ENCODE results near the gene PTPRM. TPM values are rescaled to one million over a fixed set of nuclear protein-coding genes. Genes with fewer than 3 reads are reported as not detected.
A peak's percentile ranks its signal among the peaks of the same experiment; 100 is the strongest.

PTPRM gene
- total and polyA plus RNA-seq, 4 donors = 9.2 to 23.0 (median 12.7) TPM

DNA sequence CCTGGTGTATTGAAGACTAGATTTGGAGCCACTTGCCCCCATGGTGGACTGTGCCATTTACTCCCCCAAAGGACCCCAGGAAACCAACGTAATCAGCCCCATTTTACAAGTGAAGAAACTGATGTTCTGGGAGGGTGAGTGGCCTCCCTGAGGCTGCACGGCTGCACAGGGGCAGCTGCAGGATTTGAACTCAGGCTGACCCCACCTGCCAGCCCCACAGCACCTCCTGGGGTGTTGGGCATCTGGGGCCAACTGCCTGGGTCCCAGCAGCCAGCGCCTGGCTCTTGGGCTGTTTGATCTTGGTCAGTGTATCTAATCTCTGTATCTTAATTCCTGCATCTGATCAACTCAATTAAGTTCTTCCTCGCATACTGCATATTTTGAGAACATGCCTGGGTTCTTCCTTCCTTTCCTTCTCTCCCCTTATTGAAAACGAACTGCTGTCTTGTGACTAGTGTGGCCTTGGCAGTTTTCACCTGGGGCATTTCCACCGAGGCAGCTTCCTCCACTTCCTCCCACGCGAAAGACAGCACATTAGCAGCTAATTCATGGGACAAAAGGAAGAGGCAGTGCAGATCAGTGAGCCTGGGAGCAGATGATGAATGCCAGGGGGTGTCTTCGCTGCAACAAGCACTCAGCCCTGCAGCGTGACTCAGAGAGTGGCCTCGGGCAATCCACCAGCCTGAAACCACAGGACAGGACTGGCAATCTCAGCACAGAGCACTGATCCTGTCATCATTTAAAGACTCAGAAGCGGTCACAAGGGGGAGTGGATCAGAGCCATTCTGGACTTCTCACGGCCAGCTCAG, 858.0 kb downstream of the PTPRM start (continued):
- TF ChIP-seq, protein P1, sequence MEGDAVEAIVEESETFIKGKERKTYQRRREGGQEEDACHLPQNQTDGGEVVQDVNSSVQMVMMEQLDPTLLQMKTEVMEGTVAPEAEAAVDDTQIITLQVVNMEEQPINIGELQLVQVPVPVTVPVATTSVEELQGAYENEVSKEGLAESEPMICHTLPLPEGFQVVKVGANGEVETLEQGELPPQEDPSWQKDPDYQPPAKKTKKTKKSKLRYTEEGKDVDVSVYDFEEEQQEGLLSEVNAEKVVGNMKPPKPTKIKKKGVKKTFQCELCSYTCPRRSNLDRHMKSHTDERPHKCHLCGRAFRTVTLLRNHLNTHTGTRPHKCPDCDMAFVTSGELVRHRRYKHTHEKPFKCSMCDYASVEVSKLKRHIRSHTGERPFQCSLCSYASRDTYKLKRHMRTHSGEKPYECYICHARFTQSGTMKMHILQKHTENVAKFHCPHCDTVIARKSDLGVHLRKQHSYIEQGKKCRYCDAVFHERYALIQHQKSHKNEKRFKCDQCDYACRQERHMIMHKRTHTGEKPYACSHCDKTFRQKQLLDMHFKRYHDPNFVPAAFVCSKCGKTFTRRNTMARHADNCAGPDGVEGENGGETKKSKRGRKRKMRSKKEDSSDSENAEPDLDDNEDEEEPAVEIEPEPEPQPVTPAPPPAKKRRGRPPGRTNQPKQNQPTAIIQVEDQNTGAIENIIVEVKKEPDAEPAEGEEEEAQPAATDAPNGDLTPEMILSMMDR (IDR thresholded peaks at IDR 0.05; ENCODE audit: low read depth, low read length, missing input control) = no peak
- TF ChIP-seq, protein P2, sequence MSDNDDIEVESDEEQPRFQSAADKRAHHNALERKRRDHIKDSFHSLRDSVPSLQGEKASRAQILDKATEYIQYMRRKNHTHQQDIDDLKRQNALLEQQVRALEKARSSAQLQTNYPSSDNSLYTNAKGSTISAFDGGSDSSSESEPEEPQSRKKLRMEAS (IDR thresholded peaks at IDR 0.05) = no peak
- no peak for TF ChIP-seq RAD21 (IDR thresholded peaks at IDR 0.05)

DNA sequence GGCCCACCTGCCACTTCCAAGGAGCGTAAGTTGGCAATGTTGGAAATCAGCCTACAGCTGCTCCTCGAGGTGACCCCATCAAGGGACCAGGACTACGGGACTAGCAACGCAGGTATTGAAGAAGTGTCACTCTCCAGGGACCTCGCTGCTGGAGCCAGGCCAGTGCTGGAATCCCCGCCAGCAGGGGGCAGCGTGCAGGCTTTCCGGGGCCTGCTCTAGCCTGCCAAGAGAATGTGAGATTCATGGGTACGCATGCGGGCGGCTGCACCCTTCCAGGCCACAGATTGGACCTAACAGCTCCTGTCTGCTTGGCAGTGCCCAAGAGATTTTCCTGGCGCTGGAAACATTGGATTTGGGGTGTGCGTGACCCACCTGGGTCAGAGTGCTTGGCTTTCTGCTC, 859.3 kb downstream of the PTPRM start:
- WGBS = 84% methylated on average over 13 of the region's 13 CpGs
- Histone ChIP-seq H3K4me1 (ENCODE audit: control insufficient read depth in 4 of 4, insufficient read depth in 4 of 4, low read length in 3 of 4) (no peaks in the 10 kb centered on the region), H3K4me3 (ENCODE audit: low read depth in 1 of 3, low read length in 3 of 3) (no peak overlapping the region), H3K27ac (ENCODE audit: low read depth in 1 of 2, low read length in 2 of 2) (no peak overlapping the region), H3K27me3 (ENCODE audit: control insufficient read depth in 4 of 4, insufficient read depth in 4 of 4, low read length in 3 of 4) (no peaks in the 10 kb centered on the region), H3K36me3 (ENCODE audit: control insufficient read depth in 4 of 4, insufficient read depth in 3 of 4, low read depth in 1 of 4, low read length in 3 of 4) (no peaks in the 10 kb centered on the region), H3K9me3 (ENCODE audit: control insufficient read depth in 4 of 4, low read length in 3 of 4) (no peaks in the 10 kb centered on the region), H3K9ac (ENCODE audit: low read depth in 1 of 2, low read length in 2 of 2) (no peak overlapping the region)
- TF ChIP-seq, protein P3, sequence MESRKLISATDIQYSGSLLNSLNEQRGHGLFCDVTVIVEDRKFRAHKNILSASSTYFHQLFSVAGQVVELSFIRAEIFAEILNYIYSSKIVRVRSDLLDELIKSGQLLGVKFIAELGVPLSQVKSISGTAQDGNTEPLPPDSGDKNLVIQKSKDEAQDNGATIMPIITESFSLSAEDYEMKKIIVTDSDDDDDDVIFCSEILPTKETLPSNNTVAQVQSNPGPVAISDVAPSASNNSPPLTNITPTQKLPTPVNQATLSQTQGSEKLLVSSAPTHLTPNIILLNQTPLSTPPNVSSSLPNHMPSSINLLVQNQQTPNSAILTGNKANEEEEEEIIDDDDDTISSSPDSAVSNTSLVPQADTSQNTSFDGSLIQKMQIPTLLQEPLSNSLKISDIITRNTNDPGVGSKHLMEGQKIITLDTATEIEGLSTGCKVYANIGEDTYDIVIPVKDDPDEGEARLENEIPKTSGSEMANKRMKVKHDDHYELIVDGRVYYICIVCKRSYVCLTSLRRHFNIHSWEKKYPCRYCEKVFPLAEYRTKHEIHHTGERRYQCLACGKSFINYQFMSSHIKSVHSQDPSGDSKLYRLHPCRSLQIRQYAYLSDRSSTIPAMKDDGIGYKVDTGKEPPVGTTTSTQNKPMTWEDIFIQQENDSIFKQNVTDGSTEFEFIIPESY (IDR thresholded peaks at IDR 0.05) = no peak
- no peak for TF ChIP-seq SP1 (IDR thresholded peaks at IDR 0.05)
- TF ChIP-seq, protein P4, sequence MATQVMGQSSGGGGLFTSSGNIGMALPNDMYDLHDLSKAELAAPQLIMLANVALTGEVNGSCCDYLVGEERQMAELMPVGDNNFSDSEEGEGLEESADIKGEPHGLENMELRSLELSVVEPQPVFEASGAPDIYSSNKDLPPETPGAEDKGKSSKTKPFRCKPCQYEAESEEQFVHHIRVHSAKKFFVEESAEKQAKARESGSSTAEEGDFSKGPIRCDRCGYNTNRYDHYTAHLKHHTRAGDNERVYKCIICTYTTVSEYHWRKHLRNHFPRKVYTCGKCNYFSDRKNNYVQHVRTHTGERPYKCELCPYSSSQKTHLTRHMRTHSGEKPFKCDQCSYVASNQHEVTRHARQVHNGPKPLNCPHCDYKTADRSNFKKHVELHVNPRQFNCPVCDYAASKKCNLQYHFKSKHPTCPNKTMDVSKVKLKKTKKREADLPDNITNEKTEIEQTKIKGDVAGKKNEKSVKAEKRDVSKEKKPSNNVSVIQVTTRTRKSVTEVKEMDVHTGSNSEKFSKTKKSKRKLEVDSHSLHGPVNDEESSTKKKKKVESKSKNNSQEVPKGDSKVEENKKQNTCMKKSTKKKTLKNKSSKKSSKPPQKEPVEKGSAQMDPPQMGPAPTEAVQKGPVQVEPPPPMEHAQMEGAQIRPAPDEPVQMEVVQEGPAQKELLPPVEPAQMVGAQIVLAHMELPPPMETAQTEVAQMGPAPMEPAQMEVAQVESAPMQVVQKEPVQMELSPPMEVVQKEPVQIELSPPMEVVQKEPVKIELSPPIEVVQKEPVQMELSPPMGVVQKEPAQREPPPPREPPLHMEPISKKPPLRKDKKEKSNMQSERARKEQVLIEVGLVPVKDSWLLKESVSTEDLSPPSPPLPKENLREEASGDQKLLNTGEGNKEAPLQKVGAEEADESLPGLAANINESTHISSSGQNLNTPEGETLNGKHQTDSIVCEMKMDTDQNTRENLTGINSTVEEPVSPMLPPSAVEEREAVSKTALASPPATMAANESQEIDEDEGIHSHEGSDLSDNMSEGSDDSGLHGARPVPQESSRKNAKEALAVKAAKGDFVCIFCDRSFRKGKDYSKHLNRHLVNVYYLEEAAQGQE (IDR thresholded peaks at IDR 0.05) = no peak
- TF ChIP-seq JUND (IDR thresholded peaks at IDR 0.05) = no peak
- no peak for TF ChIP-seq TAF1 (conservative IDR thresholded peaks at IDR 0.05)
- peak; percentile 40 for DNase-seq (ENCODE audit: low spot score)

DNA sequence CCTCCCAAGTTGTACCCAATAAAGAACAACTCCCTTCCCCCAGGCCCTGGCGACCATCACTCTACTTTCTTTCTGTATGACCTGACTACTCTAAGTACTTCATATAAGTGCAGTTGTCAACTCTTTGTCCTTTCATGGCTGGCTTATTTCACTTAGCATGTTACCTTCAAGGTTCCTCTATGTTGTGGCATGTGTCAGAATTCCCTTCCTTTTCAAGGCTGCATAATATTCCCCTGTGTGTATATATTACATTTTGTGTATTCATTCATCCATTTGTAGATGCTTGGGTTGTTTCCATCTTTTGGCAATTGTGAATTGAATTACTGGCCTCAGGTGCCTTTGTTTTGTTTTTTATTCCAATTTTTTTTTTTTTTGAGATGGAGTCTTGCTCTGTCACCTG, 860.2 kb downstream of the PTPRM start:
- H3K27ac ChIP-seq (ENCODE audit: low read depth in 1 of 2, low read length in 2 of 2) = no peak overlapping the region
- DNase-seq (ENCODE audit: low spot score) = no peak
- no peaks in the 10 kb centered on the region for H3K9me3 ChIP-seq (ENCODE audit: control insufficient read depth in 4 of 4, low read length in 3 of 4)
- H3K9ac ChIP-seq (ENCODE audit: low read depth in 1 of 2, low read length in 2 of 2) = no peak overlapping the region
- TF ChIP-seq, protein P3 (IDR thresholded peaks at IDR 0.05) = no peak
- TF ChIP-seq, protein P4 (IDR thresholded peaks at IDR 0.05) = no peak
- TF ChIP-seq, protein P1 (IDR thresholded peaks at IDR 0.05; ENCODE audit: low read depth, low read length, missing input control) = no peak
- no peak for TF ChIP-seq FOXA2 (IDR thresholded peaks at IDR 0.05)
- no peak for TF ChIP-seq SP1 (IDR thresholded peaks at IDR 0.05)
- TF ChIP-seq, protein P2 (IDR thresholded peaks at IDR 0.05) = no peak
- H3K4me1 ChIP-seq (ENCODE audit: control insufficient read depth in 4 of 4, insufficient read depth in 4 of 4, low read length in 3 of 4) = no peaks in the 10 kb centered on the region
- no peaks in the 10 kb centered on the region for H3K27me3 ChIP-seq (ENCODE audit: control insufficient read depth in 4 of 4, insufficient read depth in 4 of 4, low read length in 3 of 4)
- no peaks in the 10 kb centered on the region for H3K36me3 ChIP-seq (ENCODE audit: control insufficient read depth in 4 of 4, insufficient read depth in 3 of 4, low read depth in 1 of 4, low read length in 3 of 4)
- no peak overlapping the region for H3K4me3 ChIP-seq (ENCODE audit: low read depth in 1 of 3, low read length in 3 of 3)
- 96% methylated on average over 1 of the region's 1 CpG for WGBS
